ENCODE results near the gene RAB20.

DNA sequence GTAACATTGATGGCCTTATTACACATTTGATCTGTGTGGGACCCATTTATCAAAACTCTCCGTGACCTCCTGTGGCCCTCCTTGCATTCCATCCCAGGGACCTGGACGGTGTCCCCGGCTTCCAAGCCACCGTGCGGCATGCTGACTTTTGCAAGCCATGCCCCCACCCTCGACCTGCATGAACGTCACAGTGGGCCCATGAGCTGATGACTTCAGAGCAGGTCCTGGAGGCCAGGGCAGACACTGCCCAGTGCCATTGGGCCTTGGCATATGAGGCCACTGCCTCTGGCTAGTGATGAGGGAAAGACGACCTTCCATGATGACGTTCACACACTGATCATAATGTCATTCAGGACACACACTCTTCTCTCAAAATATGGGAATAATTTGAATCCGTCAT is 62.8 kb downstream of the RAB20 start:
- no peak for TF ChIP-seq CTCF (IDR thresholded peaks at IDR 0.05)
- no peak for TF ChIP-seq EZH2 (IDR thresholded peaks at IDR 0.05; ENCODE audit: borderline replicate concordance, insufficient read depth, low read depth, low read length, poor library complexity, severe bottlenecking)
